IPS-NIHi11 (cell line): Measurements from ENCODE around the gene CTIF.

Source experiments
- DNase-seq: peaks from one replicate; pipeline ENCODE4 v3.0.0; 2012; ENCODE audit warnings: mixed read lengths, low spot score

The CTIF gene

GRCh38 chr18:48835745-48836170 lies 296.9 kb downstream of the CTIF start:
- DNase-seq, result no peak

- DNase-seq, result no peak
These were observed 297.5 kb downstream of the CTIF start for GRCh38 chr18:48836231-48836805.

GRCh38 chr18:48836806-48837615 lies 298.2 kb downstream of the CTIF start:
- DNase-seq, result no peak

GRCh38 chr18:48837676-48838075 lies 298.8 kb downstream of the CTIF start:
- no peak for DNase-seq

GRCh38 chr18:48838166-48838775 lies 299.4 kb downstream of the CTIF start:
- DNase-seq, result no peak

- no peak for DNase-seq
These were observed 300.3 kb downstream of the CTIF start for GRCh38 chr18:48838921-48839818.

GRCh38 chr18:48839819-48840490 lies 301.1 kb downstream of the CTIF start:
- no peak for DNase-seq

- no peak for DNase-seq
These were observed 301.7 kb downstream of the CTIF start for GRCh38 chr18:48840491-48840877.

- DNase-seq, result no peak
These were observed 302.8 kb downstream of the CTIF start for GRCh38 chr18:48841381-48842258.

- no peak for DNase-seq
These were observed 303.6 kb downstream of the CTIF start for GRCh38 chr18:48842259-48843061.

- DNase-seq, result no peak
These were observed 304.3 kb downstream of the CTIF start for GRCh38 chr18:48843162-48843561.

GRCh38 chr18:48843596-48843995 lies 304.8 kb downstream of the CTIF start:
- DNase-seq, result no peak

- DNase-seq, result no peak
These were observed 305.4 kb downstream of the CTIF start for GRCh38 chr18:48844271-48844670.

GRCh38 chr18:48845174-48845573 lies 306.3 kb downstream of the CTIF start:
- DNase-seq, result no peak

- DNase-seq, result no peak
These were observed 307.6 kb downstream of the CTIF start for GRCh38 chr18:48846423-48846932.

GRCh38 chr18:48847807-48848486 lies 309.1 kb downstream of the CTIF start:
- no peak for DNase-seq

- no peak for DNase-seq
These were observed 309.9 kb downstream of the CTIF start for GRCh38 chr18:48848641-48849143.

- no peak for DNase-seq
These were observed 312.2 kb downstream of the CTIF start for GRCh38 chr18:48850822-48851598.
